ENCODE results near the gene CRYAA.

The CRYAA gene

GRCh38 chr21:43203591-43203990 is 34.8 kb downstream of the CRYAA start:
- DNase-seq (ENCODE audit: low read depth), result no peak
- no peak overlapping the region for H3K4me3 ChIP-seq (ENCODE audit: low read depth, low read length)
- TF ChIP-seq CTCF (IDR thresholded peaks at IDR 0.05; ENCODE audit: control insufficient read depth, extremely low read depth, insufficient read depth), result no peak

- DNase-seq (ENCODE audit: low read depth), result no peak
- no peak for TF ChIP-seq CTCF (IDR thresholded peaks at IDR 0.05; ENCODE audit: control insufficient read depth, extremely low read depth, insufficient read depth)
- no peak overlapping the region for H3K4me3 ChIP-seq (ENCODE audit: low read depth, low read length)
These were observed 35.8 kb downstream of the CRYAA start for GRCh38 chr21:43204638-43205037.

GRCh38 chr21:43206231-43207042 is 37.6 kb downstream of the CRYAA start:
- no peak overlapping the region for H3K4me3 ChIP-seq (ENCODE audit: low read depth, low read length)
- DNase-seq (ENCODE audit: low read depth), result no peak
- no peak for TF ChIP-seq CTCF (IDR thresholded peaks at IDR 0.05; ENCODE audit: control insufficient read depth, extremely low read depth, insufficient read depth)

DNA sequence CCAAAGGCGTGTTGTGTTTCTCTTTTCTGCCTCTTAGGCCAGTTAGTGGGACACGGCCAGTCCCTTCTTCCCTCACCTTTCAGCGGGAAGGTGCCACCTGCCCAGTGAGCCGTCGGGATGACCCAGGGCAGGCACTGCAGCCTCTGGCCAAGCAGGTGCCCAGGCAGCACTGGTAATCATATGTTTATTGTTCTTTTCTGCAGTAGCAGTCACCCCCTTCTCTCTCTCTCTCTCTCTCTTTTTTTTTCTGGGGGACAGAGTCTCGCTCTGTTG is 38.2 kb downstream of the CRYAA start:
- TF ChIP-seq CTCF (IDR thresholded peaks at IDR 0.05; ENCODE audit: control insufficient read depth, extremely low read depth, insufficient read depth), result no peak
- H3K4me3 ChIP-seq (ENCODE audit: low read depth, low read length), result no peak overlapping the region
- no peak for DNase-seq (ENCODE audit: low read depth)

DNA sequence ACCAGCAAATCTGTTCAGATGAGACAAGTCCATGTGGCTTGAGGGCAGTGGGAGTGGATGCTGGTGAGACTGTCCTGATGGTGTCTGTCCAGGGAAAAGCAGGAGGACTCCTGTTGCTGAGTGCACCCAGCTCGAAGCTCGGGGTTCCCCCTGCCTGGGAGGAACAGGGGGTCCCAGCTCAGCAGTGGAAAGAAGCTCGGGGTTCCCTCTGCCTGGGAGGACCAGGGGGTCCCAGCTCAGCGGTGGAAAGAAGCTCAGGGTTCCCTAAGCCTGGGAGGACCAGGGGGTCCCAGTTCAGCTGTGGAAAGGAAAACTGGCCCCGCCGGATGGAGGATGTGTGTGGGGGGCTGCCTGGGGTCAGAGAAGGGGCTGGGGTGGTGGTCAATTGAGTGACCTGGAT is 39.1 kb downstream of the CRYAA start:
- DNase-seq (ENCODE audit: low read depth), result no peak
- H3K4me3 ChIP-seq (ENCODE audit: low read depth, low read length), result no peak overlapping the region

DNA sequence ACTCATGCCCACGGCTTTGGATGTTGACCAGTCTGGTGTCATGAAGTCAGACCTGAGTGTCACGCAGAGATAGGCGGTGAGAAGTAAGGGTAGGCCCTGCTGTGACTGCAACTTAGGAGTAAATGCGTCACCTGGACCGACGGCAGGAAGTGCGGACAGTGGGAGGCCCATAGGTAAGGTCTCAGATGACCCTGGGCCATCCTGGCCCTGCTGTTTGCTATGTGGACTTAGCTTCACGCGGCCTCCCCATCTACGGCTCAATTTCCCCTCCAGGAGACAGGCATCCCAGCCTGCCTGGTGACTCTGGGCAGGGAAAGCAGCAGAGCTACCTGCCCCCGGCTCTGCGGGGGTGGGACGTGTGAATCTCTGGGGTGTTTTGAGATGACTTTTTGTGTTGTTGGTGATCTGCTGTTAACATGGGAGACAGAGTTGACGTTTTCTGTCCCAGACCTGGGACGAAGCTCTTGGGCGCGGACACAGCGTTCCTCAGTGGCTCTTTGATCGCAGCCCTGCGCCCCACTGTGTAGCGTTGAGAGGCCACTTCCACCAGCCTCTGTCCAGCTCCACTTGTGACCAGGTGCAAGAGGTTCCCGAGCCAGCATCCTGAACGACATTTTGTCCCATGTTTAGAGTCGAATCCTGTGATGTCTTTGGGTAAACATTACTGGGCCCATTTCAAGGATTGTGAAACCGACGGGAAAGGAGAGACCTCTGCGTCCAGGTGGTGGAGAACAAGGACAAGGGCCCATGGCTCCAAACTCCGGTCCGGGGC is 39.9 kb downstream of the CRYAA start:
- no peak for TF ChIP-seq CTCF (IDR thresholded peaks at IDR 0.05; ENCODE audit: control insufficient read depth, extremely low read depth, insufficient read depth)
- H3K4me3 ChIP-seq (ENCODE audit: low read depth, low read length), result no peak overlapping the region
- DNase-seq (ENCODE audit: low read depth), result no peak

More for the DNA sequence above, 39.1 kb downstream of the CRYAA start:
- no peak for TF ChIP-seq CTCF (IDR thresholded peaks at IDR 0.05; ENCODE audit: control insufficient read depth, extremely low read depth, insufficient read depth)

All from LNCaP clone FGC (cell line).